H1 (cell line): ENCODE results near the gene CCDC136. TPM values are rescaled to one million over a fixed set of nuclear protein-coding genes. Genes with fewer than 3 reads are reported as not detected.
A peak's percentile ranks its signal among the peaks of the same experiment; 100 is the strongest.

ENCODE experiments used
- CTCF ChIA-PET: fragments of 300-600 bp; sonication (Branson Sonifier 250); formaldehyde crosslinking; loops from one replicate; lab custom pipeline; 2021; ENCODE audit not compliant: partially characterized antibody; lab: Charles Lee
- POLR2A ChIA-PET: fragments of 300-600 bp; sonication (Branson Sonifier 250); formaldehyde crosslinking; loops from one replicate; lab custom pipeline; 2021; ENCODE audit warnings: inconsistent platforms; ENCODE audit not compliant: partially characterized antibody; lab: Charles Lee
- DNase-seq, 2 experiments: peaks; one replicate each; pipeline versions ENCODE4 v3.0.0 to v3.0.0-alpha.2; 2010 to 2022; ENCODE audit warnings: low spot score in 2 of 2, low read depth in 1 of 2, mixed read lengths in 1 of 2
- FAIRE-seq: peaks from 2 replicates; lab custom pipeline; 2011; peaks lifted over from hg19 to GRCh38; lab: Jason Lieb, UNC
- H2AFZ ChIP-seq: 2 replicates; pipeline ENCODE4 v1.8.1; 2012; ENCODE audit warnings: low read length, inconsistent platforms
- H2AK5ac ChIP-seq: 2 replicates; pipeline ENCODE4 v1.6.1; 2013; ENCODE audit warnings: low read depth, low read length
- H2BK120ac ChIP-seq: replicated peaks from 2 replicates; pipeline ENCODE3; 2013; ENCODE audit warnings: low read depth, low read length, inconsistent platforms
- H2BK12ac ChIP-seq: 2 replicates; pipeline ENCODE4 v1.6.1; 2013; ENCODE audit warnings: low read depth, low read length
- H2BK15ac ChIP-seq: 2 replicates; pipeline ENCODE4 v1.6.1; 2013; ENCODE audit warnings: low read length
- H2BK20ac ChIP-seq: 2 replicates; pipeline ENCODE4 v1.6.1; 2013; ENCODE audit warnings: low read length
- H2BK5ac ChIP-seq: 2 replicates; pipeline ENCODE4 v1.6.1; 2013; ENCODE audit warnings: low read depth, low read length
- H3K14ac ChIP-seq: 2 replicates; pipeline ENCODE4 v1.6.1; 2013; ENCODE audit warnings: inconsistent platforms; ENCODE audit not compliant: insufficient read length
- H3K18ac ChIP-seq: 2 replicates; pipeline ENCODE4 v1.6.1; 2013; ENCODE audit warnings: low read length; ENCODE audit errors: extremely low read depth
- H3K23ac ChIP-seq: 2 replicates; pipeline ENCODE4 v1.6.1; 2013; ENCODE audit warnings: inconsistent platforms; ENCODE audit not compliant: insufficient read length
- H3K23me2 ChIP-seq: 2 replicates; pipeline ENCODE4 v1.6.1; 2013; ENCODE audit warnings: low read depth, low read length
- H3K27ac ChIP-seq: 2 replicates; pipeline ENCODE4 v1.6.1; 2011; ENCODE audit warnings: low read depth, low read length, inconsistent platforms
- H3K27me3 ChIP-seq, 4 experiments: replicated peaks in 1 of 4; 1 replicate in 1 of 4; 2 replicates in 3 of 4; pipeline versions ENCODE4 v1.6.1 to v1.8.1; 2011 to 2013; ENCODE audit warnings: low read length in 3 of 4, mild to moderate bottlenecking in 3 of 4, inconsistent platforms in 2 of 4, mixed read lengths in 2 of 4, moderate library complexity in 1 of 4; ENCODE audit not compliant: control insufficient read depth in 3 of 4, insufficient read depth in 3 of 4; ENCODE audit errors: extremely low read depth in 1 of 4
- H3K36me3 ChIP-seq, 4 experiments: 2 replicates each; pipeline versions ENCODE4 v1.6.1 to v1.8.1; 2011 to 2013; ENCODE audit warnings: mild to moderate bottlenecking in 4 of 4, low read length in 3 of 4, moderate library complexity in 2 of 4, control low read depth in 1 of 4, inconsistent platforms in 1 of 4; ENCODE audit not compliant: insufficient read depth in 4 of 4, control insufficient read depth in 2 of 4
- H3K4ac ChIP-seq: replicated peaks from 2 replicates; pipeline ENCODE3; 2013; ENCODE audit warnings: low read length, low read depth, mixed read lengths, inconsistent platforms; ENCODE audit not compliant: insufficient read length
- H3K4me1 ChIP-seq, 4 experiments: replicated peaks in 1 of 4; 1 replicate in 1 of 4; 2 replicates in 3 of 4; pipeline versions ENCODE4 v1.6.1 to v1.8.1; 2011 to 2013; ENCODE audit warnings: low read length in 3 of 4, inconsistent platforms in 2 of 4, mixed read lengths in 1 of 4; ENCODE audit not compliant: insufficient read depth in 4 of 4, control insufficient read depth in 3 of 4
- H3K4me2 ChIP-seq, 2 experiments: 2 replicates each; pipeline versions ENCODE4 v1.6.1 to v1.8.1; 2011 to 2013; ENCODE audit warnings: low read depth in 2 of 2, low read length in 2 of 2, control low read depth in 1 of 2, inconsistent platforms in 1 of 2, mild to moderate bottlenecking in 1 of 2; ENCODE audit not compliant: insufficient read depth in 1 of 2
- H3K4me3 ChIP-seq, 4 experiments: fragments of 200-600, 300-600 bp in 1 of 4; sonication (generic), shearing (Covaris generic), sonication (Bioruptor Twin) in 1 of 4; 2 replicates each; pipeline versions ENCODE4 v1.5.1 to v1.8.1; 2011 to 2016; ENCODE audit warnings: low read length in 4 of 4, low read depth in 3 of 4, control low read depth in 2 of 4, inconsistent platforms in 2 of 4, mild to moderate bottlenecking in 2 of 4, mixed read lengths in 1 of 4, moderate library complexity in 1 of 4; ENCODE audit not compliant: insufficient read depth in 2 of 4; ENCODE audit errors: extremely low read depth in 1 of 4
- H3K56ac ChIP-seq: replicated peaks from 2 replicates; pipeline ENCODE3; 2013; ENCODE audit warnings: low read depth, mild to moderate bottlenecking, mixed read lengths, low read length, inconsistent platforms; ENCODE audit not compliant: insufficient read length
- H3K79me1 ChIP-seq: 2 replicates; pipeline ENCODE4 v1.6.1; 2013; ENCODE audit warnings: low read depth, low read length, control low read depth
- H3K79me2 ChIP-seq, 2 experiments: 2 replicates each; pipeline versions ENCODE4 v1.6.1 to v1.8.1; 2012 to 2013; ENCODE audit warnings: low read length in 2 of 2, mild to moderate bottlenecking in 2 of 2, inconsistent platforms in 1 of 2; ENCODE audit not compliant: insufficient read depth in 2 of 2, control insufficient read depth in 1 of 2
- H3K9ac ChIP-seq, 4 experiments: replicated peaks in 1 of 4; 1 replicate in 1 of 4; 2 replicates in 3 of 4; pipeline versions ENCODE4 v1.6.1 to v1.8.1; 2011 to 2013; ENCODE audit warnings: low read depth in 3 of 4, low read length in 3 of 4, control low read depth in 2 of 4, mild to moderate bottlenecking in 2 of 4, moderate library complexity in 2 of 4, inconsistent platforms in 1 of 4; ENCODE audit errors: extremely low read depth in 1 of 4
- H3K9me3 ChIP-seq, 2 experiments: 2 replicates each; pipeline versions ENCODE4 v1.6.1 to v1.8.1; 2012 to 2013; ENCODE audit warnings: mild to moderate bottlenecking in 2 of 2, moderate library complexity in 2 of 2, control low read depth in 1 of 2, inconsistent platforms in 1 of 2, low read depth in 1 of 2, low read length in 1 of 2, mixed read lengths in 1 of 2; ENCODE audit not compliant: insufficient read depth in 2 of 2
- H4K20me1 ChIP-seq, 2 experiments: replicated peaks in 1 of 2; 2 replicates each; pipeline versions ENCODE3 to v1.8.1; 2011 to 2013; ENCODE audit warnings: inconsistent platforms in 2 of 2, low read length in 2 of 2, mild to moderate bottlenecking in 1 of 2; ENCODE audit not compliant: insufficient read depth in 2 of 2, control insufficient read depth in 1 of 2
- H4K5ac ChIP-seq: 2 replicates; pipeline ENCODE4 v1.6.1; 2013; ENCODE audit warnings: low read length, low read depth, mixed read lengths, inconsistent platforms; ENCODE audit not compliant: insufficient read length
- H4K8ac ChIP-seq: 2 replicates; pipeline ENCODE4 v1.8.0; 2013; ENCODE audit warnings: mild to moderate bottlenecking, moderate library complexity, low read length, inconsistent platforms; ENCODE audit not compliant: insufficient read depth; ENCODE audit errors: extremely low read depth
- H4K91ac ChIP-seq: replicated peaks from 2 replicates; pipeline ENCODE3; 2013; ENCODE audit warnings: low read length, mixed read lengths, inconsistent platforms; ENCODE audit not compliant: insufficient read length
- CEBPB ChIP-seq: IDR thresholded peaks from 2 replicates; pipeline ENCODE4 v1.6.1; 2012; ENCODE audit warnings: low read depth, low read length
- CREB1 ChIP-seq: IDR thresholded peaks from 2 replicates; pipeline ENCODE4 v1.6.1; 2012; ENCODE audit warnings: inconsistent platforms
- GABPA ChIP-seq: IDR thresholded peaks from 2 replicates; pipeline ENCODE4 v1.6.1; 2011; ENCODE audit warnings: mild to moderate bottlenecking, low read length, moderate library complexity, borderline replicate concordance; ENCODE audit not compliant: insufficient read depth
- GTF2F1 ChIP-seq: IDR thresholded peaks from 2 replicates; pipeline ENCODE4 v1.6.1; 2012; ENCODE audit warnings: low read depth, low read length, improper control_type of control experiment, borderline replicate concordance
- HDAC2 ChIP-seq, 2 experiments: fragments of 300-600 bp in 1 of 2; sonication (generic) in 1 of 2; IDR thresholded peaks; 2 replicates each; pipeline ENCODE4 v1.6.1; 2011 to 2012; ENCODE audit warnings: low read depth in 2 of 2, low read length in 2 of 2, mild to moderate bottlenecking in 2 of 2, moderate library complexity in 2 of 2, borderline replicate concordance in 1 of 2, inconsistent platforms in 1 of 2
- HDAC6 ChIP-seq: IDR thresholded peaks from one replicate; pipeline ENCODE4 v1.7.1; 2012; ENCODE audit warnings: low read depth, mild to moderate bottlenecking, inconsistent platforms, low read length, moderate library complexity
- RAD21 ChIP-seq, 2 experiments: IDR thresholded peaks in 1 of 2; conservative IDR thresholded peaks in 1 of 2; 2 replicates each; pipeline ENCODE4 v1.6.1; 2011; ENCODE audit warnings: low read depth in 2 of 2, low read length in 2 of 2, improper control_type of control experiment in 1 of 2, inconsistent platforms in 1 of 2, mild to moderate bottlenecking in 1 of 2, moderate library complexity in 1 of 2
- USF2 ChIP-seq: IDR thresholded peaks from 2 replicates; pipeline ENCODE4 v1.6.1; 2011; ENCODE audit warnings: low read length, improper control_type of control experiment
- WGBS, 2 experiments: shearing (Covaris generic) in 1 of 2; methylation state at CpG; one replicate each; pipeline versions ENCODE4 v1.1.6 to v1.1.7; 2013 to 2015; ENCODE audit warnings: low lambda C conversion rate in 2 of 2, mixed read lengths in 2 of 2, inconsistent platforms in 1 of 2, low coverage in 1 of 2, missing lambda C conversion rate in 1 of 2; ENCODE audit not compliant: insufficient replicate concordance in 2 of 2, insufficient coverage in 1 of 2, insufficient read length in 1 of 2; ENCODE audit errors: extremely low coverage in 1 of 2, missing lambda C conversion rate in 1 of 2; 5-methylcytosine and 5-hydroxymethylcytosine counted together
- polyA plus RNA-seq, 7 experiments: library from polyadenylated mRNA; depleted of rRNA in 3 of 7; stranded (reverse) in 5 of 7; unstranded in 2 of 7; fragments of >200 nt in 5 of 7; fragments of 200-250 nt in 2 of 7; gene quantifications; 1 replicate in 5 of 7; 2 replicates in 1 of 7; 4 replicates in 1 of 7; pipeline versions ENCODE4 v1.2.1 to v1.2.3, GENCODE V29; 2011 to 2013; ENCODE audit warnings: missing spikeins in 2 of 7, mixed read lengths in 2 of 7
- total RNA-seq: library from RNA; stranded (reverse); fragmentation: NEBNext Ultra II Directional; extraction: Animal tissue kit (Norgen Biotek cat#: 25700); gene quantifications from 2 replicates; pipeline ENCODE4 v1.2.1, GENCODE V29; 2021

Gene CCDC136
- total and polyA plus RNA-seq, 2 of the 8 experiments (the other 6 are each of a cell fraction or from before 2014, with no cell fraction given): 35.6 to 47.7 TPM

GRCh38 chr7:128862571-128863432 lies 71.0 kb downstream of the CCDC136 start, which contains the start of gene ATP6V1F:
TSS of gene ATP6V1F (plus strand) at chr7:128862856. CDS start at chr7:128862905, 49 bp downstream.
- peak within 1 kb of the TSS; percentile 25 to 82 (median 62) for H3K9ac ChIP-seq
- H3K23ac ChIP-seq: no peak within 1 kb of the TSS
- peak within 1 kb of the TSS; percentile 74 to 92 (median 78) for H3K4me3 ChIP-seq
- H3K14ac ChIP-seq: no peak within 1 kb of the TSS
- peaks cover 7% of the 10 kb centered on the region for H3K23me2 ChIP-seq
- H3K79me1 ChIP-seq: no peaks in the 10 kb centered on the region
- peak within 1 kb of the TSS; percentile 89 for H3K18ac ChIP-seq
- H2BK20ac ChIP-seq: 0 out of 2 replicates have a peak within 1 kb of the TSS, but pooled peaks have one; percentile 93
- FAIRE-seq: peak; percentile 72
- WGBS, 2 experiments: 2% methylated on average over 58 of the region's 65 CpGs; no CpG with 5 or more reads in 1 of the 2 experiments
- no peak within 1 kb of the TSS for H2BK120ac ChIP-seq
- peaks cover 0 to 2% (median under 1%) of the 10 kb centered on the region in 4 experiments; a peak in 3 of 7 replicates for H3K27me3 ChIP-seq
- POLR2A ChIA-PET: interaction anchor here (0.6 to 2.0 kb wide), 11 partner anchors 12 to 452 kb away, joined by 3 to 15 read pairs (median 4); partner anchors contain the start of genes METTL2B and TNPO3
- H4K8ac ChIP-seq: no peak within 1 kb of the TSS; the same call in 1 of the 2 replicates
- H3K36me3 ChIP-seq: no peaks in the 10 kb centered on the region
- H3K27ac ChIP-seq: no peak within 1 kb of the TSS
- no peaks in the 10 kb centered on the region for H3K79me2 ChIP-seq
- peak within 1 kb of the TSS; percentile 91 to 92 for H3K4me2 ChIP-seq
- CTCF ChIA-PET: interaction anchor here (0.8 to 10.2 kb wide), 24 partner anchors 11 to 264 kb away, joined by 3 to 189 read pairs (median 4); no protein-coding TSS in a partner anchor
- no peak within 1 kb of the TSS for H2AK5ac ChIP-seq
- no peak within 1 kb of the TSS for H2BK15ac ChIP-seq
- peak within 1 kb of the TSS; percentile 59 for H4K5ac ChIP-seq
- H3K4ac ChIP-seq: peak within 1 kb of the TSS; percentile 87
- peaks cover 0 to 14% of the 10 kb centered on the region in 2 experiments for H4K20me1 ChIP-seq
- no peaks in the 10 kb centered on the region for H3K9me3 ChIP-seq
- peaks cover 0 to 12% (median 5%) of the 10 kb centered on the region in 4 experiments; a peak in 5 of 7 replicates for H3K4me1 ChIP-seq
- no peak within 1 kb of the TSS for H3K56ac ChIP-seq
- DNase-seq: peak; percentile 97 to 100
- peak within 1 kb of the TSS; percentile 68; the same call in 1 of the 2 replicates for H2BK12ac ChIP-seq
- peak within 1 kb of the TSS; percentile 78 for H2AFZ ChIP-seq
- peak within 1 kb of the TSS; percentile 88 for H4K91ac ChIP-seq
- peak within 1 kb of the TSS; percentile 81 for H2BK5ac ChIP-seq
- TF ChIP-seq RAD21 (IDR thresholded peaks at IDR 0.05 in 1 of 2, conservative IDR thresholded peaks at IDR 0.05 in 1 of 2; ENCODE audit: low read depth in 2 of 2, low read length in 2 of 2): no peak
- no peak for TF ChIP-seq HDAC6
- TF ChIP-seq CREB1: peak; percentile 84
- TF ChIP-seq HDAC2 (IDR thresholded peaks at IDR 0.05; ENCODE audit: borderline replicate concordance in 1 of 2, low read depth in 2 of 2, low read length in 2 of 2): no peak
- no peak for TF ChIP-seq GABPA
- TF ChIP-seq GTF2F1: no peak
- no peak for TF ChIP-seq CEBPB
- TF ChIP-seq USF2: no peak
